ENCODE data around the gene SLC29A1.

Gene SLC29A1

GRCh38 chr6:44257025-44257752 lies 33.8 kb downstream of the SLC29A1 start, which contains the start of gene SLC35B2:
SLC35B2 (minus strand) TSS chr6:44257528; CDS start chr6:44257410, 118 bp downstream.
- DNase-seq, result peak; percentile 66

DNA sequence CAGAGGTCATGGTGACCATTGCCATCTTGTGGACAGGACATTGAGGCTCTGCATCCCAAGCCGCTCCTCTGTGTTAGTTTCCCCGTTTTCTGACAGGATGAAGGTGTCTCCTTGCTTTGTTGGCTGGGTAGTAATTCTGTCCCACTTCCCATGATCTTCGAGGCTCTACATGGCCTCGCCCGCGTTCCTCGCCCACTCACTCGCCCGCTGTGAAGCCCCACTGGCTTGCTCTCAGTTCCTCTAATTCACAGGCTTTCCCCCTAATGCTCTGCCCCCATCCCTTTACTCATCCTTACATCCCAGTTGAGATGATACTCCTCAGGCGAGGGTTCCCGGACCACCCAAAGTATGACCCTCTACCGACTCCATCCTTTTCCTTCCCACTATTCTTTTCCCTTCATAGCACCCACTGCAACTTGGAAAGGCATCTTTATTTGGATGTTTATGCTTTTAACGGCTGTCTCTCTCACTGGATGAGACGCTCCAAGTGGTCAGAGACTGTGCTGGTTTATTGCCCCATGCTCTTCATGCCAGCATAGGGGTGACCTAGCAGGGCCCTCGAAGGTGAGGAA lies 34.4 kb downstream of the SLC29A1 start:
- DNase-seq, result no peak

DNA sequence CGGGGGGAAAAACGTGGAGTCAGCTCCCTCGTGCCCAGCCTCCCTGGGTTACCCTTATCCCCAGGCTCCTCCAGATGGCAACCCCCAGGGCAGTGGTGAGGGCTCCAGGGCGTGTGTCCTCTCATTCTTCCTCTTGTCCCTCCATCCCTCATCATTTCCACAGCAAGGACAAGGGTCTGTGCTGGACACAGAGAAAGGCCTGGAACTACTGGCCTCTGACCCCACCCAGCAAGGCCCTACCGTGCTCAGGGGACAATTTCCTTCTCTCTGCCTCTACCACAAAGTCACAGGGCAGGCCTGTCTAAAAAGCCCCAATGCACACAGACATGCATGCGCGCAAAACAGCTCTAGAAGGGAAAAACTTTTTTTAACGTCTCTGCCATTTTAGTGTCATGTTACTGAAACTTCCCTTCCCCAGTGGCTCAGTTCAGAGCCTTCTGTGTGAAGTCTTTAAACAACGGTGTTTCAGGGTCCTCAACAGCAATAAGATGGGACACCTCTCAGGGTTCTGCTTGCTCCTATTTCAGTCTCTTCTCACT lies 35.0 kb downstream of the SLC29A1 start:
- no peak for DNase-seq

GRCh38 chr6:44258921-44259320 lies 35.5 kb downstream of the SLC29A1 start:
- DNase-seq, result no peak

DNA sequence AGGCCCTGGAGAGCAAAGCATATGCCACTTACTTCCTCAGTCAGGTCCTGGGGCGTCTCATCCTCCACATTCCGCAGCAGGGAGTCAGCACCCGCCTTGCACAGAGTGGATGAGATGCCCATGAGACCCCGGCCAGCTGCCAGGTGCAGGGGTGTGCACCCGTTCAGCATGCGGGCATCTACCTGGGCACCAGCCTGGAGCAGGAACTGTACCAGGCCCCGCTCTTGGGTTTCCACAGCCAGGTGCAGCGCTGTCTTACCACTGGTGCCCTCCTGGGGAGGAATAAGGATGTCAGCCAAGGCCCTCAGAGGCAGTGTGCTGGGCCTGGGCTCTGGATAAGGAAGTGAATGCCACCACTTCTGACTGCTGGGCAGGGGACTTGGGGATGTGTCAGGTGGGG lies 36.6 kb downstream of the SLC29A1 start:
- DNase-seq, result no peak

- no peak for DNase-seq
Observed at GRCh38 chr6:44260451-44261297, 37.3 kb downstream of the SLC29A1 start.

GRCh38 chr6:44261581-44261980 lies 38.2 kb downstream of the SLC29A1 start:
- no peak for DNase-seq

DNA sequence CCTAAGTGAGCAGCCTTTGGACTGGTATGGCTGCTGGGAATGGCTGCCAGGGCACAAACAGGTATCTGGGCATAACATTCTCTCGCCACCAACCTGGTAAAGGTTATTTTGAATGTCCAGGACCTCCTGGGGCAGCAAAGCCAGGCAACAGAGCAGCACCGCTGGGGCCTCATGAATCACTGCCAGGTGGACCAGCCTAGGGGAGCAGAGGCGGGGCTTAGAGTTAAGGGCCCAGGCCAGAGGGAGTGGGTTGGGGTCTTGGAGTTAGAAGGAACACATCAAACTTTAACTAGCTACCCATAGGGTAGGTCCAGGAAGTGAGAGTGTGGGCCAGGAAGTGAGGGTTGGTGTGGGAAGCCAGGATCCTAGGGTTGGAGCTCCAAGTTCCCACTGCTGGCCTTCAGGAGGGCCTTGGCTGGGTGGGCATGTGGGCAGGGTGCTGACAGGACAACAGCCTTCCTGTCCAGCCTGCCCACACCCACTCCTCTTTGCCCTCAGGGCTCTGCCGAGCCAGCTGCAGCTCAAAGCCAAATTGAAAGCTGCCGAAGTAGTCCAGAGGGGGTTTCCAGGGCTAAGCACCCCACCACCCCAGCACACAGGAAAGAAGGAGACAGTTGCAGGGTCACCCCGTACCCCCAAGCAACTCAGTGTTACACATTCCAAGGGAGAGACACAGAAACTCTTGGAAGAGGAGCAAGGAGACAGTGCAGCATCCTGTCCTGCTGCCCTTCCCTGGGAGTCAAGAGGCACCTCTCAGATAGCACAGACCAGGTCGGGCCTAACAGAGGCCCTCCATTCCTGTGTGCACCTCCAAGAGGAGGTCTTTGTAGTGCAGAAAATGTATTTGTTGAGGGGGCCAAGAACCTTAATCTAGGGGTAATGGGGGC lies 39.3 kb downstream of the SLC29A1 start:
- DNase-seq, result no peak

DNA sequence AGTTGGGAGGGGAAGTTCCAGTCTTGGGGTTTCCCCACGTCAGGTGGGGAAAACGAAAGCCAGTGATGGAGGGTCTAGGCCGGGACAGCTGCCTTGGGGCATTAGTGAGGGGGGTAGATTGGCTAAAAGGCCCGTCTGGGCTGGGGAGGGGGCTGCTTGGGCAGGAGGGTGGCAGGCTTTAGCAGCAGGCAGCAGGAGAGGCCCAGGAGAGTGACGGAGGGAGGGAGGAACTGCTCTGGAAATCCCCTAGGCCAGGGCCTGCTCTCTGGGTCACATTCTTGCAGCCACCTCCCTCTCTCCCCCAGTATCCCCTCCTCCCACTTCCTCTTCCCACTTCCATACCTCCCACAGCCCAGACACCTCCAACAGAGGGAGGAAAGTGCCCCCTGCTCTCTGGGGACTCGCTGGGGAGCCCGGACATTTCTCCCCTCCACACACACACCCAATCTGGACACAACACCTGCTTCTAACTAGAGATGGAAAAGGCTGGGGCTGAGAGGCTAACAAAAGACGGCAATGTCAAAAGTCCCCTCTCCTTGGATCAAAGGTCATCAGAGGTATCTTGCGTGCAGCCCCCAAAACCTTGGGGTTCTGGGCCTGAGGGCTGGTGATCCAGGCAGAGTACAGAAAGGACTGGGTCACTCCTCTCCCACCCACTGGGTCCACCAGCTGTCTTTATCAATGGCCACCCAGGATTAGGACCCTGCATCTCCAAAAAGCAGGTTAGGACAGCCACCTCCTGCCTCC lies 40.1 kb downstream of the SLC29A1 start:
- peak; percentile 51 for DNase-seq

DNA sequence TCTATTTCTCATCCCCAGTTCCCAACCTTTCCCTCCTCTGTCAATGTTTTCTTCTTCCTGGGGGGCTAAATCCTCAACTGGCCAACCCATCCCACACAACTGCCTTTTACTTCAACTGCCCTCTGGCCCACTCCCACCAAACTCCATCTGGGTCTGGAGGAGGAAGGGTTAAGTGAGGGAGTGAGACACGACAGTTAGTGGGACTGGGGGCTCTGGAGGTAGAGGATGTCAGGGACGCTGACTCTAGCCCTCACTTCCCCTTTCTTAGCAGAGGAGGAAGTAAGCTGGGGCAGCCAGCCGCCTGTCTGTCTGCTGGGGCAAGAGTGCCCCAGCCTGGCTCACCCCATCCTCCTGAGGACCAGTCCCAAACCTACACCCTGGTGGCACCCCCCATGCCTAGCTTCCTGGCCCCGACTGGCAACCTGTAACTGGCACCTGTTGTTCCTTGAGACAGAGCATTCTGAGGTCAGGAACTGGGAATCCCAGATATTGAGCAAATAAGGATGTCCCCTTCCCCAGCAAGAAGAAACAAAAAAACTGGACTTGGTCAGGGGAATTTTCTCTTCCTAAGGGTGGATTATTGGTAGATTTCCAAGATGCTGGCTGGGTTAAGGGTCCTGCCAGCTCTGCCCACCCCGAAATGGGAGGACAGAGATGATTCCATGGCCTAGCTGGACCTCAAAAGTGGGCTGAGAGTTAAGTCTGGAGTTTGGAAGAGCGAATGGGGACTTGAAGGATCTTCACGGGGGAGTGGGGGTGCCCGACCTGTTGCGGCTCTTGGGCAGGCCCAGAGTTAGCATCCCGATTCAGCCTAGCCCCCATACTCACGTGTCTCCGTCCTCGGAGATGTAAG lies 41.0 kb downstream of the SLC29A1 start:
- no peak for DNase-seq

DNA sequence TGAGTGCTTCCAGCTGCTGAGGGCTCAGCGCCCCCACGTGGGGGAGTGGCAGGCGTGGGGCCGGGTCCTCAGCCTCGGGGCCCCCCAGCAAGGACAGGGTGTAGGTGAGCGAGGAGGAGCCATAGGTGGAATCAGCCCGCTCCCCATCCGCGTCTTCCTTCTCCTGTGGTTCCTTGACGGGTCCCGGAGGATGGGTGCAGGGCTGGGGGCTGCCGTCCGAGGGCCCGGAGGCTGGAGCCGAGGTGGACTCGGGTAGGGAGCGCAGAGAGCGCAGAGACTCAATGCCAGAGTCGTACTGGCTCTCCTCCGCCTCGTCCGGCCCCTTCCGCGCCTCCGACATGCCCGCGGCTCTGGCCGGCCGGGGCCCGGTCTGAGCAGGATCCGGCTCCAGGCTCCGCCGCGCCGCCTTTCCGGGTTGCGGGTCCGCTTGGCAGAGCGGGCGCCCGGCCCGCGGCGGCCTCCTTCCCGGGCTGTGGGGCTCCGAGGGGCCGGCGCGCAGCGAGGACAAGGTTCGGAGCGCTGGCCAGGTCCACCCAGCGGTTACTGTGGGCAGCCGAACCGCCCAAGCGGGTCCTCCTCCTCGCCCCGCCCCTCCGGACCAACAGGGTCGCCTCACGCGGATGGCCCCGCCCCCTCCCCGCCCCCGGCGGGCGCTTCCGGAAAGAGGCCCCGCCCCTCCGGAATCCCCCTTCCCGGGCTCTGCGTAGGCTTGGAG lies 41.8 kb downstream of the SLC29A1 start, which contains the start of gene NFKBIE:
Gene NFKBIE (minus strand): TSS at position 545 of the 715 bp plus-strand sequence. CDS start 205 bp downstream, at position 340.
- DNase-seq, result peak; percentile 88

- DNase-seq, result no peak
Observed at GRCh38 chr6:44265722-44266233, 42.4 kb downstream of the SLC29A1 start.

- no peak for DNase-seq
Observed at GRCh38 chr6:44266347-44266746, 43.0 kb downstream of the SLC29A1 start.

- no peak for DNase-seq
Observed at GRCh38 chr6:44267252-44267651, 43.9 kb downstream of the SLC29A1 start.

- DNase-seq, result no peak
Observed at GRCh38 chr6:44268095-44268628, 44.8 kb downstream of the SLC29A1 start.

- DNase-seq, result no peak
Observed at GRCh38 chr6:44269178-44269920, 46.0 kb downstream of the SLC29A1 start.

- no peak for DNase-seq
Observed at GRCh38 chr6:44269921-44270525, 46.6 kb downstream of the SLC29A1 start, which contains the start of gene TMEM151B. TMEM151B (plus strand) TSS chr6:44270450; CDS start chr6:44270743, 293 bp downstream.
